Left lung (tissue), 10 donors: ENCODE results near the gene OR10X1. TPM values are rescaled to one million over a fixed set of nuclear protein-coding genes. Genes with fewer than 3 reads are reported as not detected.

ENCODE experiments used
- ATAC-seq: fragments of 200-7000 bp; cut with Tn5 transposase; one replicate; pipeline ENCODE4 v1.9.1; 2020; ENCODE audit warnings: moderate library complexity
- DNase-seq, 4 donors: peaks; one replicate each; pipeline ENCODE4 v3.0.0-alpha.2; 2013 to 2020
- H3K27ac ChIP-seq, 2 donors: fragments of 200-600 bp; sonication (generic) in 1 of 2; one replicate each; pipeline versions ENCODE4 v1.5.0 to v1.8.0; 2020 to 2021
- H3K27me3 ChIP-seq, 2 donors: fragments of 200-600 bp; sonication (generic) in 1 of 2; one replicate each; pipeline versions ENCODE4 v1.5.0 to v1.8.0; 2020 to 2021
- H3K36me3 ChIP-seq, 2 donors: fragments of 200-600 bp; sonication (generic) in 1 of 2; one replicate each; pipeline versions ENCODE4 v1.5.0 to v1.8.0; 2020 to 2021
- H3K4me1 ChIP-seq, 2 donors: fragments of 200-600 bp; one replicate each; pipeline ENCODE4 v1.8.0; 2021
- H3K4me3 ChIP-seq, 2 donors: fragments of 200-600 bp; sonication (generic) in 1 of 2; one replicate each; pipeline versions ENCODE4 v1.5.0 to v1.8.0; 2020 to 2021; ENCODE audit warnings: mild to moderate bottlenecking in 1 of 2
- H3K9me3 ChIP-seq, 2 donors: fragments of 200-600 bp; sonication (generic) in 1 of 2; one replicate each; pipeline versions ENCODE4 v1.5.0 to v1.8.0; 2020 to 2021
- CTCF ChIP-seq, 2 donors: fragments of 200-600 bp; sonication (generic) in 1 of 2; IDR thresholded peaks; one replicate each; pipeline versions ENCODE4 v1.5.0 to v1.8.0; 2021; ENCODE audit warnings: antibody characterized with exemption in 2 of 2
- intact Hi-C, 2 donors: fragments of 100-400 bp; cut with DNase I; formaldehyde crosslinking; loops; one replicate each; pipeline versions ENCODE4 v1.11.2 to v1.14.2; 2022
- polyA plus RNA-seq, 6 donors: library from polyadenylated mRNA; unstranded; fragments of 120-200 nt; gene quantifications; one replicate each; pipeline ENCODE4 v1.2.1, GENCODE V29; 2013; ENCODE audit not compliant: insufficient read length in 6 of 6
- total RNA-seq, 2 donors: library from RNA; stranded (reverse); fragmentation: NEBNext Ultra II Directional; extraction: Animal tissue kit (Norgen Biotek cat#: 25700); gene quantifications; one replicate each; pipeline ENCODE4 v1.2.1, GENCODE V29; 2021
- donor health status: DM: no; HTN: yes; CAD: no.
- donor health status: DM: no; HTN: no; CAD: no.

Gene OR10X1
- total and polyA plus RNA-seq, 8 donors = not detected

GRCh38 chr1:158552296-158552695 lies 27.4 kb downstream of the OR10X1 start:
- H3K4me3 ChIP-seq = no peak overlapping the region
- intact Hi-C loops = no loop called here
- DNase-seq (no peak), ATAC-seq (no peak)
- no peak overlapping the region for H3K27ac ChIP-seq
- H3K36me3 ChIP-seq = no peaks in the 10 kb centered on the region
- H3K4me1 ChIP-seq = no peaks in the 10 kb centered on the region
- H3K27me3 ChIP-seq = no peaks in the 10 kb centered on the region
- TF ChIP-seq CTCF (IDR thresholded peaks at IDR 0.05) = no peak
- no peaks in the 10 kb centered on the region for H3K9me3 ChIP-seq

- Histone ChIP-seq H3K9me3 (no peaks in the 10 kb centered on the region), H3K27ac (no peak overlapping the region), H3K27me3 (no peaks in the 10 kb centered on the region), H3K36me3 (no peaks in the 10 kb centered on the region), H3K4me1 (no peaks in the 10 kb centered on the region), H3K4me3 (no peak overlapping the region)
- DNase-seq (no peak), ATAC-seq (no peak)
- TF ChIP-seq CTCF (IDR thresholded peaks at IDR 0.05) = no peak
- intact Hi-C loops = no loop called here
Observed at GRCh38 chr1:158547533-158547932, 32.2 kb downstream of the OR10X1 start.

- TF ChIP-seq CTCF (IDR thresholded peaks at IDR 0.05) = no peak
- ATAC-seq (no peak), DNase-seq (no peak)
- H3K27ac ChIP-seq = no peak overlapping the region
- no peaks in the 10 kb centered on the region for H3K36me3 ChIP-seq
- no peaks in the 10 kb centered on the region for H3K4me1 ChIP-seq
- no peaks in the 10 kb centered on the region for H3K27me3 ChIP-seq
- H3K4me3 ChIP-seq = no peak overlapping the region
- no peaks in the 10 kb centered on the region for H3K9me3 ChIP-seq
- intact Hi-C loops = no loop called here
Observed at GRCh38 chr1:158537609-158538008, 42.1 kb downstream of the OR10X1 start.

- TF ChIP-seq CTCF (IDR thresholded peaks at IDR 0.05) = no peak
- Histone ChIP-seq H3K27me3 (no peaks in the 10 kb centered on the region), H3K36me3 (no peaks in the 10 kb centered on the region), H3K4me1 (no peaks in the 10 kb centered on the region), H3K27ac (no peak overlapping the region), H3K4me3 (no peak overlapping the region), H3K9me3 (no peaks in the 10 kb centered on the region)
- no peak for ATAC-seq
- intact Hi-C loops = no loop called here
- DNase-seq = no peak
Observed at GRCh38 chr1:158534496-158534895, 45.2 kb downstream of the OR10X1 start.

Other genes with a start within 250 kb of the OR10X1 start
- gene CD1B, start 248.4 kb downstream of the OR10X1 start, total RNA-seq = under 1 TPM in 1 of 2 donors, not detected in 1; 0.41 TPM
- under 1 TPM in 1 of 6 donors, not detected in 5; 0.12 TPM for gene CD1B, start 248.4 kb downstream of the OR10X1 start, polyA plus RNA-seq
- gene CD1E, start 226.0 kb downstream of the OR10X1 start, total RNA-seq = under 1 TPM; 0.16 to 0.47 TPM
- under 1 TPM in 4 of 6 donors, not detected in 2; 0.17 to 0.36 (median 0.24) TPM for gene CD1E, start 226.0 kb downstream of the OR10X1 start, polyA plus RNA-seq
- gene OR10T2, start 180.4 kb downstream of the OR10X1 start, total RNA-seq = not detected
- not detected for gene OR10T2, start 180.4 kb downstream of the OR10X1 start, polyA plus RNA-seq
- not detected for gene OR10K2, start 153.7 kb downstream of the OR10X1 start, total RNA-seq
- under 1 TPM in 1 of 6 donors, not detected in 5; 0.09 TPM for gene OR10K2, start 153.7 kb downstream of the OR10X1 start, polyA plus RNA-seq
- not detected for gene OR10K1, start 118.1 kb downstream of the OR10X1 start, total RNA-seq
- gene OR10K1, start 118.1 kb downstream of the OR10X1 start, polyA plus RNA-seq = under 1 TPM in 2 of 6 donors, not detected in 4; 0.04 to 0.06 TPM
- gene OR10R2, start 107.7 kb downstream of the OR10X1 start, total RNA-seq = not detected
- gene OR10R2, start 107.7 kb downstream of the OR10X1 start, polyA plus RNA-seq = not detected
- gene OR6Y1, start 25.5 kb downstream of the OR10X1 start, total RNA-seq = not detected
- not detected for gene OR6Y1, start 25.5 kb downstream of the OR10X1 start, polyA plus RNA-seq
- gene OR6P1, start 9.3 kb downstream of the OR10X1 start, total RNA-seq = not detected
- gene OR6P1, start 9.3 kb downstream of the OR10X1 start, polyA plus RNA-seq = not detected
- gene OR10Z1, start 25.4 kb upstream of the OR10X1 start, total RNA-seq = not detected
- gene OR10Z1, start 25.4 kb upstream of the OR10X1 start, polyA plus RNA-seq = under 1 TPM; 0.17 to 0.38 (median 0.23) TPM
- under 1 TPM; 0.06 to 0.45 TPM for gene SPTA1, start 106.8 kb upstream of the OR10X1 start, total RNA-seq
- gene SPTA1, start 106.8 kb upstream of the OR10X1 start, polyA plus RNA-seq = 10 to 100 TPM in 2 of 6 donors, 1 to 10 TPM in 4; 8.3 to 13.3 (median 9.8) TPM
- gene OR6K2, start 120.8 kb upstream of the OR10X1 start, total RNA-seq = not detected
- gene OR6K2, start 120.8 kb upstream of the OR10X1 start, polyA plus RNA-seq = not detected
- gene OR6K3, start 140.8 kb upstream of the OR10X1 start, total RNA-seq = under 1 TPM in 1 of 2 donors, not detected in 1; 0.21 TPM
- gene OR6K3, start 140.8 kb upstream of the OR10X1 start, polyA plus RNA-seq = under 1 TPM in 1 of 6 donors, not detected in 5; 0.10 TPM
- gene OR6K6, start 174.8 kb upstream of the OR10X1 start, total RNA-seq = not detected
- gene OR6K6, start 174.8 kb upstream of the OR10X1 start, polyA plus RNA-seq = not detected
- gene OR6N1, start 192.3 kb upstream of the OR10X1 start, total RNA-seq = under 1 TPM in 1 of 2 donors, not detected in 1; 0.26 TPM
- gene OR6N1, start 192.3 kb upstream of the OR10X1 start, polyA plus RNA-seq = not detected
- gene OR6N2, start 201.3 kb upstream of the OR10X1 start, total RNA-seq = under 1 TPM in 1 of 2 donors, not detected in 1; 0.08 TPM
- not detected for gene OR6N2, start 201.3 kb upstream of the OR10X1 start, polyA plus RNA-seq